ENCODE measurements around the gene FAM151A.

GRCh38 chr1:54651608-54652007, 28.3 kb upstream of the FAM151A start:
- TF ChIP-seq EGR1 (IDR thresholded peaks at IDR 0.05) = no peak
- TF ChIP-seq MAX (IDR thresholded peaks at IDR 0.05) = no peak
- TF ChIP-seq CREB1 (IDR thresholded peaks at IDR 0.05; ENCODE audit: low read depth) = no peak
- no peak for TF ChIP-seq USF1 (IDR thresholded peaks at IDR 0.05)
- TF ChIP-seq NFIC (IDR thresholded peaks at IDR 0.05) = no peak
- no peak for TF ChIP-seq RAD21 (IDR thresholded peaks at IDR 0.05; ENCODE audit: low read depth)
- TF ChIP-seq TCF12 (IDR thresholded peaks at IDR 0.05; ENCODE audit: low read depth) = no peak
- TF ChIP-seq REST (IDR thresholded peaks at IDR 0.05; ENCODE audit: low read depth) = no peak
- no peak for TF ChIP-seq TEAD4 (IDR thresholded peaks at IDR 0.05)
- TF ChIP-seq EP300 (IDR thresholded peaks at IDR 0.05; ENCODE audit: borderline replicate concordance) = no peak
- TF ChIP-seq TAF1 (IDR thresholded peaks at IDR 0.05; ENCODE audit: low read depth) = no peak
- TF ChIP-seq YY1 (IDR thresholded peaks at IDR 0.05; ENCODE audit: low read depth) = no peak
- no peak for TF ChIP-seq ZBTB7A (IDR thresholded peaks at IDR 0.05; ENCODE audit: low read depth)
